GM12865 (cell line): Measurements from ENCODE around the gene GNAO1.

ENCODE experiments used
- DNase-seq: peaks from one replicate; pipeline ENCODE4 v3.0.0; 2010; ENCODE audit warnings: low read depth
- H3K4me3 ChIP-seq: 2 replicates; pipeline ENCODE4 v1.5.1; 2011; ENCODE audit warnings: mild to moderate bottlenecking, low read depth, low read length, control low read depth
- CTCF ChIP-seq: IDR thresholded peaks from 2 replicates; pipeline ENCODE4 v1.5.1; 2011; ENCODE audit warnings: low read length, control low read depth, low read depth, inconsistent platforms; ENCODE audit not compliant: insufficient read depth; ENCODE audit errors: missing control alignments

GNAO1 gene

GRCh38 chr16:56319376-56319775, 128.1 kb downstream of the GNAO1 start:
- TF ChIP-seq CTCF: no peak
- no peak for DNase-seq
- no peak overlapping the region for H3K4me3 ChIP-seq

- no peak for DNase-seq
- H3K4me3 ChIP-seq: no peak overlapping the region
- TF ChIP-seq CTCF: no peak
Measured at GRCh38 chr16:56320056-56320455, 128.8 kb downstream of the GNAO1 start.

- no peak overlapping the region for H3K4me3 ChIP-seq
- no peak for TF ChIP-seq CTCF
- no peak for DNase-seq
Measured at GRCh38 chr16:56320811-56321558, 129.7 kb downstream of the GNAO1 start.

GRCh38 chr16:56321571-56321970, 130.3 kb downstream of the GNAO1 start:
- DNase-seq: no peak
- no peak for TF ChIP-seq CTCF
- no peak overlapping the region for H3K4me3 ChIP-seq

GRCh38 chr16:56324406-56324805, 133.1 kb downstream of the GNAO1 start:
- no peak overlapping the region for H3K4me3 ChIP-seq
- TF ChIP-seq CTCF: no peak
- no peak for DNase-seq

GRCh38 chr16:56325956-56326355, 134.7 kb downstream of the GNAO1 start:
- DNase-seq: no peak
- TF ChIP-seq CTCF: no peak
- no peak overlapping the region for H3K4me3 ChIP-seq
